ENCODE data around the gene GAREM1. TPM values are rescaled to one million over a fixed set of nuclear protein-coding genes. Genes with fewer than 3 reads are reported as not detected.

Gene GAREM1
- total and polyA plus RNA-seq, 4 donors = 3.0 to 13.7 (median 8.5) TPM

DNA sequence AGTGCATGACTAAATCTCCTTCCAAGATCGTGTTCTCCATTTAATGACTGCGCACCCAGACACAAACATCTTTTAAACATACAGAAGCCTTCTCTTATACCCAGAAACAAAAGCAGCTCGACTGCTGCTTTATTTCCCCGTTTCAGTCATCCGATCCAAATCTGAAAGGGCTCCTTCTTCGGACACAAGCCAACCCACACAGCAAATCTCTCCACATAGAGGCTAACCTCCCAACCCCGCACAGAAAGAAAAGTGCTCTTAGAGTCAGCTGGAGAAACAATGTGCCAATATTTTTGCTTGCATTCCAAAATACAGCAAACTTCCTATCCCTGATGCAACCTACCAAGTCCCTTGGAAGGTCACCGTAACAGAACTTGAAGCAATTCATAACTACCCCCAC is 29.1 kb downstream of the GAREM1 start:
- Histone ChIP-seq H3K36me3 (ENCODE audit: control insufficient read depth in 4 of 4, insufficient read depth in 4 of 4, low read length in 4 of 4) (no peaks in the 10 kb centered on the region), H3K9ac (ENCODE audit: insufficient read depth in 1 of 2, low read length in 2 of 2) (peak overlapping the region in 1 of 2 donors; percentile 56), H3K4me3 (no peak overlapping the region), H3K9me3 (ENCODE audit: control insufficient read depth in 4 of 4, insufficient read depth in 3 of 4, low read length in 3 of 4) (peaks cover 0 to 3% (median 0%) of the 10 kb centered on the region in 4 donors), H3K4me1 (ENCODE audit: control insufficient read depth in 5 of 5, insufficient read depth in 5 of 5, low read length in 5 of 5) (peaks cover 0 to 22% (median 11%) of the 10 kb centered on the region in 5 donors), H3K27me3 (ENCODE audit: control insufficient read depth in 3 of 3, insufficient read depth in 3 of 3, low read length in 2 of 3) (no peaks in the 10 kb centered on the region), H3K27ac (ENCODE audit: low read depth in 1 of 2, low read length in 1 of 2) (no peak overlapping the region)
- ATAC-seq (ENCODE audit: insufficient read depth, low FRiP score) = peak; percentile 55
- WGBS, 2 donors = 61 to 81% methylated on average over 8 of the region's 8 CpGs
- peak in 2 of 3 donors; percentile 51 to 59 for DNase-seq
- TF ChIP-seq, protein P1, sequence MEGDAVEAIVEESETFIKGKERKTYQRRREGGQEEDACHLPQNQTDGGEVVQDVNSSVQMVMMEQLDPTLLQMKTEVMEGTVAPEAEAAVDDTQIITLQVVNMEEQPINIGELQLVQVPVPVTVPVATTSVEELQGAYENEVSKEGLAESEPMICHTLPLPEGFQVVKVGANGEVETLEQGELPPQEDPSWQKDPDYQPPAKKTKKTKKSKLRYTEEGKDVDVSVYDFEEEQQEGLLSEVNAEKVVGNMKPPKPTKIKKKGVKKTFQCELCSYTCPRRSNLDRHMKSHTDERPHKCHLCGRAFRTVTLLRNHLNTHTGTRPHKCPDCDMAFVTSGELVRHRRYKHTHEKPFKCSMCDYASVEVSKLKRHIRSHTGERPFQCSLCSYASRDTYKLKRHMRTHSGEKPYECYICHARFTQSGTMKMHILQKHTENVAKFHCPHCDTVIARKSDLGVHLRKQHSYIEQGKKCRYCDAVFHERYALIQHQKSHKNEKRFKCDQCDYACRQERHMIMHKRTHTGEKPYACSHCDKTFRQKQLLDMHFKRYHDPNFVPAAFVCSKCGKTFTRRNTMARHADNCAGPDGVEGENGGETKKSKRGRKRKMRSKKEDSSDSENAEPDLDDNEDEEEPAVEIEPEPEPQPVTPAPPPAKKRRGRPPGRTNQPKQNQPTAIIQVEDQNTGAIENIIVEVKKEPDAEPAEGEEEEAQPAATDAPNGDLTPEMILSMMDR (IDR thresholded peaks at IDR 0.05; ENCODE audit: control extremely low read depth, extremely low read depth) = no peak

DNA sequence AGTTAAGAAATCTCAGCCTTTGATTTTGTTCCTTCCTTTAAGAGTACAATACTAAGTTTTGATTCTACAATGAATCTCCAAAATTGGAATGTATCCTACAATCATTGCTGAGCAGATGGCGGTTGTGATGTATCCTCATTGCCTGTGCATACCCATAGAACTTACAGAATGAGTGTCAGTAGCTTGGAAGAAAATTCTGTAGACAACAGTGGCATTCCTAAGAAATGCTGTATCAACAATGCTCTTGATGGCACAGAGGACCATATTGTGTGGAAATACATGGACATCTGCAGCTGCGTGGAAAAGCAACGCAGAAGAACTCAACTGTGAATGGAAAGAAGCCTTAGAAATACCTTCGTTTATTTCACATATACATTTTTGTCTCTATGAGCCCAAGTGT is 30.2 kb downstream of the GAREM1 start:
- Histone ChIP-seq H3K36me3 (ENCODE audit: control insufficient read depth in 4 of 4, insufficient read depth in 4 of 4, low read length in 4 of 4) (no peaks in the 10 kb centered on the region), H3K9me3 (ENCODE audit: control insufficient read depth in 4 of 4, insufficient read depth in 3 of 4, low read length in 3 of 4) (peaks cover 0 to 3% (median 0%) of the 10 kb centered on the region in 4 donors), H3K27me3 (ENCODE audit: control insufficient read depth in 3 of 3, insufficient read depth in 3 of 3, low read length in 2 of 3) (no peaks in the 10 kb centered on the region), H3K27ac (ENCODE audit: low read depth in 1 of 2, low read length in 1 of 2) (no peak overlapping the region), H3K4me1 (ENCODE audit: control insufficient read depth in 5 of 5, insufficient read depth in 5 of 5, low read length in 5 of 5) (peaks cover 5 to 20% (median 11%) of the 10 kb centered on the region in 5 donors), H3K9ac (ENCODE audit: insufficient read depth in 1 of 2, low read length in 2 of 2) (no peak overlapping the region), H3K4me3 (no peak overlapping the region)
- TF ChIP-seq, protein P1 (IDR thresholded peaks at IDR 0.05; ENCODE audit: control extremely low read depth, extremely low read depth) = no peak
- 93 to 95% methylated on average over 4 of the region's 4 CpGs for WGBS, 2 donors
- DNase-seq = no peak
- no peak for ATAC-seq (ENCODE audit: insufficient read depth, low FRiP score)

DNA sequence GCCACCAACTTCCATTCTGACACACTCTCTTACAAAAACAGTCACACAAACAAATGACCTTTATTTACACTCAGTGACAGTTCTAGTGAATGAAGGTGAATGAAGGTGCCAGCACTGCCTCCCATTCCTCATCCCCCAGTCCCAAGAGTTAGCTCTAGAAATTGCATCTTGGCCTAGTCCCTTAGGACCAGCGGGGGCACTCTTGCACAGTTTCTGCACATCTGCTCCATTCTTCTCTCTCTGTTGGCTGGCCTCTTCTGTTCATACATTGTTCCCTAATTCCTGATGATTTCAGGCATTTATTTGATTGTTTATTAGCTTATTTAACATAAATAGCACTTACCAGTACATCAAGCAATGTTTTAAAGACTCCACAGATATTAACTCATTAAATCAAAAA is 30.9 kb downstream of the GAREM1 start:
- no peak overlapping the region for H3K9ac ChIP-seq (ENCODE audit: insufficient read depth in 1 of 2, low read length in 2 of 2)

More for the DNA sequence above, 30.9 kb downstream of the GAREM1 start:
- Histone ChIP-seq H3K36me3 (ENCODE audit: control insufficient read depth in 4 of 4, insufficient read depth in 4 of 4, low read length in 4 of 4) (no peaks in the 10 kb centered on the region), H3K9me3 (ENCODE audit: control insufficient read depth in 4 of 4, insufficient read depth in 3 of 4, low read length in 3 of 4) (peaks cover 0 to 3% (median 0%) of the 10 kb centered on the region in 4 donors), H3K27ac (ENCODE audit: low read depth in 1 of 2, low read length in 1 of 2) (no peak overlapping the region), H3K27me3 (ENCODE audit: control insufficient read depth in 3 of 3, insufficient read depth in 3 of 3, low read length in 2 of 3) (no peaks in the 10 kb centered on the region), H3K4me3 (no peak overlapping the region), H3K4me1 (ENCODE audit: control insufficient read depth in 5 of 5, insufficient read depth in 5 of 5, low read length in 5 of 5) (peaks cover 5 to 22% (median 11%) of the 10 kb centered on the region in 5 donors)
- DNase-seq (no peak), ATAC-seq (ENCODE audit: insufficient read depth, low FRiP score) (no peak)
- 91 to 100% methylated on average over 1 of the region's 1 CpG for WGBS, 2 donors
- TF ChIP-seq, protein P1 (IDR thresholded peaks at IDR 0.05; ENCODE audit: control extremely low read depth, extremely low read depth) = no peak

Data from lung (tissue), 12 donors.